Activated CD4-positive, alpha-beta T cell treated with anti-CD3 and anti-CD28 coated beads, Interleukin-2, amount 10 ng/mL, durations not matched to agents 24 days and 14 days (primary cell): ENCODE measurements around the gene CUX1. TPM values are rescaled to one million over a fixed set of nuclear protein-coding genes. Genes with fewer than 3 reads are reported as not detected.

Experiments
- DNase-seq: peaks from one replicate; pipeline ENCODE4 v3.0.0; 2022
- H3K27ac Mint-ChIP-seq: one replicate; pipeline ENCODE4 v1.8.0; 2022; ENCODE audit warnings: mild to moderate bottlenecking, mixed read lengths
- H3K27me3 Mint-ChIP-seq: one replicate; pipeline ENCODE4 v1.8.0; 2022; ENCODE audit warnings: mixed read lengths
- H3K36me3 Mint-ChIP-seq: one replicate; pipeline ENCODE4 v1.8.0; 2022; ENCODE audit warnings: low read depth, mild to moderate bottlenecking, mixed read lengths
- H3K4me1 Mint-ChIP-seq: one replicate; pipeline ENCODE4 v1.8.0; 2021; ENCODE audit warnings: mixed read lengths
- H3K4me3 Mint-ChIP-seq: one replicate; pipeline ENCODE4 v1.8.0; 2022; ENCODE audit warnings: mild to moderate bottlenecking, moderate library complexity, mixed read lengths
- H3K9me3 Mint-ChIP-seq: one replicate; pipeline ENCODE4 v1.8.0; 2021; ENCODE audit warnings: mixed read lengths
- intact Hi-C: fragments of 100-400 bp; cut with micrococcal nuclease; formaldehyde crosslinking; loops from one replicate; pipeline ENCODE4 v1.15.1; 2023
- total RNA-seq: library from RNA; stranded (reverse); gene quantifications from 2 replicates; pipeline ENCODE4 v1.2.3, GENCODE V29; 2022

Gene CUX1
- total RNA-seq, 1 donor from 2014 or later, result 31.5 TPM

DNA sequence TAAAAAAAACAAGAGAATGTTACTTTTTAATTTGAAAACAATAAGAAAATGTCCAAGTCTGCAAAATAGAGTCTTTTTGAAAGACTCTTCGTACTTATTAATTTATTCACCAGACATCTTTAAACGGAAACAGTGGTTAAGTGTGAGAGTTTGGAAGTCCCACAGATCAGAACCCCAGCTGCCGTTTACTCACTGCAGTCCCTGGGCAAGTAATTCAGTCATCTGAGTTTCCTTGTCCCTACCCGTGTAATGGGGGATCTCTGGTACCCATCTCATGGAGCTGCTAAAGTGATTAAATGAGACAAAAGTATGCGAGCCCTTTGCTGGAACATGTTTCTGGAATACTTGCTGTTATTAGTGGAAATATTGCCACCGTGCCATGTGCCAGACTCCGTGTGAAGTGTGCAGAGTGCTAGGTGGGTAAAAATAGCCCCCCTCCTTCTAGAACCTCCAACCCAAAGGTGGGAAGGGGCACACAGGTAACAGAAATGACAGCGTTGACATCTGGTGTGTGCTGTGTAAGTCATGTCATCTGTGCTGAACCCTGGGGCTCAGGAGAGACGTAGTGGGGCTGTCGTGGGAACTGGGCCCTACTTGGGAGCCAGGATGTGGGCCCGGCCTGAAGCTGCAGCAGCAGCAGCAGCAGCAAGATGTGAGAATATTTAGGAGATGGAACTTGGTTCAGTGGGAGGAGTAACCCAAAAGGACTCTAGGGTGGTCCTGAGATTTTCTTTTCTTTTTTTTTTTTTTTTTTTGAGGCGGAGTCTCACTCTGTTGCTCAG is 140.5 kb downstream of the CUX1 start:
- Mint-ChIP-seq H3K9me3 (no peaks in the 10 kb centered on the region), H3K27me3 (no peaks in the 10 kb centered on the region), H3K36me3 (no peaks in the 10 kb centered on the region), H3K4me1 (peaks cover 10% of the 10 kb centered on the region), H3K4me3 (no peak overlapping the region), H3K27ac (no peak overlapping the region)
- intact Hi-C loops, result no loop called here
- DNase-seq, result no peak

DNA sequence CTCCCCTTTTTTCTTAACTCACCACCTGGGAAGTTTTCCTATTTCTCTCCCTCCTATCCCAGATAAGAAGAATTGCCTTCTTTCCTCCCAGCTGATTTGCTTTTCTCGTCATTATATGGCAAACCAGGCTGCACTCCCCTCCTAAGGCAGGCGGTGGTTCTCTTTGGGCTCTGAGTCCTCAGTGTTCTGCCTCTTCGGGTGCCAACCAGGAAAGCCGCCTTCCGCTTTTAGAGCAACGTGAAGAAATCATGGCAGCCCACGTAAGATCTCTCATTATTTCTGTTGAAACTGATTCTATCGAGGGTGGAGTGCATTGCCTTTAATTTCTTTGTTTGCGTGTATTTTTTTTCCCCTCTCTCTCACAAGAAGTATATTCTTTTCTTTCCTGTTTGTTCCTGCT is 141.9 kb downstream of the CUX1 start:
- Mint-ChIP-seq H3K36me3 (no peaks in the 10 kb centered on the region), H3K27ac (no peak overlapping the region), H3K9me3 (no peaks in the 10 kb centered on the region), H3K4me1 (peaks cover 2% of the 10 kb centered on the region), H3K27me3 (no peaks in the 10 kb centered on the region), H3K4me3 (no peak overlapping the region)
- DNase-seq, result no peak
- intact Hi-C loops, result no loop called here

DNA sequence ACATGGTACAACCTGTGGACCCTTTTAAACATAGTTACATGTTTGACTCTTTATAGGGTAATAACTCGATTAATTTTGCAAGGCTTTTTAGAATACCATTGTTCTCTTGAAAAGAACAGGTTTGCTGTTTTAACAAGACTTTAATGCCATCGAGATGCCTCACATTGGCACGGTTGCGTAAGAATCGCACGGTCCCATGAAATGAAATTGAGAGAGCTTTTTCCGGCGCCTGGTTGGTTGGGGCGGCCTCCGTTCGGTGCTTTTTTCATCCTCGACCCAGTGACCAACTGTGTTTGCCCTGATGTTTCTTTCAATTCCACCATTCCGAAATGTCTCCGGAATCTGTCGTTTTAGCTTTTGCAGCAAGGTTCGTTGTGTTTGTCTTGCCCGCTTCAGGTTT is 142.4 kb downstream of the CUX1 start:
- H3K27me3 Mint-ChIP-seq, result no peaks in the 10 kb centered on the region
- no peaks in the 10 kb centered on the region for H3K9me3 Mint-ChIP-seq
- intact Hi-C loops, result no loop called here
- H3K36me3 Mint-ChIP-seq, result no peaks in the 10 kb centered on the region
- H3K4me1 Mint-ChIP-seq, result no peaks in the 10 kb centered on the region
- DNase-seq, result no peak
- no peak overlapping the region for H3K4me3 Mint-ChIP-seq
- no peak overlapping the region for H3K27ac Mint-ChIP-seq

DNA sequence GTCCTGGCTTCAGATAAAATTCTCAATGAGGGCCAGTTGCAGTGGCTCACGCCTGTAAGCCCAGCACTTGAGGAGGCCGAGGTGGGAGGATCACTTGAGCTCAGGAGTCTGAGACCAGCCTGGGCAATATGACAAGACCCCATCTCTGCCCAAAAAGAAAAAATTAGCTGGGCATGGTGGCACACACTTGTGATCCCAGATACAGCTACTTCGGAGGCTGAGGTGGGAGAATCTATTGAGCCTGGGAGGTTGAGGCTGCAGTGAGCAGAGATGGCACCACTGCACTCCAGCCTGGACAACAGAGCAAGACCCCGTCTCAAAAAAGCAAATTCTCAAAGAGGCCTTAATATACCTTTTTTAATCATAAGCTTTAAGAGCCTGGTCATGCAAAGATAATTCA is 142.9 kb downstream of the CUX1 start:
- Mint-ChIP-seq H3K27ac (no peak overlapping the region), H3K36me3 (no peaks in the 10 kb centered on the region), H3K4me3 (no peak overlapping the region), H3K4me1 (no peaks in the 10 kb centered on the region), H3K27me3 (no peaks in the 10 kb centered on the region), H3K9me3 (no peaks in the 10 kb centered on the region)
- no peak for DNase-seq
- intact Hi-C loops, result no loop called here

DNA sequence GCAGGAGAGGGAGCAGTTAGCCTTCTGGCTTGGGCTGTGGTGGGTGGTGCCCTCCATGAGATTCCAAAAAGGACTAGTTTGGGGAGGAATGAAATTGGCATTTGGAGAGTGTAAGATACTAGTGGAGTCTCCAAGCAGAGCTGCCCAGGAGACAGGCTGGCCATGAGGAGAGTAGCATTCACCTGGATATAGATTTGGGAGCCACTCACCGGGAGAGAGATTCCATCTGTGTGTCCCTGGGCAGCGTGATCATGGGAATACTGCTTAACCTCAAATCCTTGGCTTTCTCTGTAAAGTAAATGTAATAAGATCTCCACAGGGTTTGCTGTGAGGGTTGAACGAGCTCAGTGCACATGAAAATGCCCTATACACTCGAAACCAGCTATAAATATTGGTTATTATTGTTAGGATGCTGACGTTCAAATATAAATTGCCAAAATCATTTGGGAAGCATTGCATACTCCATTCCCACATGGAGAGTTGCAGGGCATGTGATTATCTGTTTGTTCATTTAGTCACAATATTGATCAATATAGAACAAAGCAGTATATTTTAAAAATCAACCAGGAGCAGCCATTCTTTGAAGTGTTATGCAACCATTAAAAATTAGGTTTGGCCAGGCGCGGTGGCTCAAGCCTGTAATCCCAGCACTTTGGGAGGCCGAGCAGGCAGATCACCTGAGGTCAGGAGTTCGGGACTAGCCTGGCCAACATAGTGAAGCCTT is 143.7 kb downstream of the CUX1 start:
- Mint-ChIP-seq H3K4me1 (no peaks in the 10 kb centered on the region), H3K36me3 (no peaks in the 10 kb centered on the region), H3K9me3 (no peaks in the 10 kb centered on the region), H3K27ac (no peak overlapping the region), H3K27me3 (no peaks in the 10 kb centered on the region), H3K4me3 (no peak overlapping the region)
- no peak for DNase-seq
- intact Hi-C loops, result no loop called here

DNA sequence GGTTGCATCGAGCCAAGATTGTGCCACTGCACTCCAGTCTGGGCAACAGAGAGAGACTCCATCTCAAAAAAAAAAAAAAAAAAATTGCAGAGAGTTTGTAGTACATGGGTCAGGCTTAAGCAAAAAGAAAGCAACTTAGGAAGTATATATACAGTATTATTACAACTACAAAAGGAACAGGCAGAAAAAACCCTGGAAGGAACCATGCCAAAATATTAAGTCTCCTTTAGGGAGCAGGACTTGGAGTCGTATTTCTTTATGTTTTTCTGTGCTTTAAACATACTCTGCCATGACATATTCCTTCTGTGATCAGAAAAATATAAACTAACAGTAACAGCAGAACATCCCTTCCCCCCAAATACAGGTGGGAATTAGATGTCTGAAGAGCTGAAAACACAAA is 144.4 kb downstream of the CUX1 start:
- no peak overlapping the region for H3K4me3 Mint-ChIP-seq
- H3K27ac Mint-ChIP-seq, result no peak overlapping the region
- H3K4me1 Mint-ChIP-seq, result no peaks in the 10 kb centered on the region
- DNase-seq, result no peak
- H3K27me3 Mint-ChIP-seq, result no peaks in the 10 kb centered on the region
- intact Hi-C loops, result no loop called here
- no peaks in the 10 kb centered on the region for H3K36me3 Mint-ChIP-seq
- H3K9me3 Mint-ChIP-seq, result no peaks in the 10 kb centered on the region

DNA sequence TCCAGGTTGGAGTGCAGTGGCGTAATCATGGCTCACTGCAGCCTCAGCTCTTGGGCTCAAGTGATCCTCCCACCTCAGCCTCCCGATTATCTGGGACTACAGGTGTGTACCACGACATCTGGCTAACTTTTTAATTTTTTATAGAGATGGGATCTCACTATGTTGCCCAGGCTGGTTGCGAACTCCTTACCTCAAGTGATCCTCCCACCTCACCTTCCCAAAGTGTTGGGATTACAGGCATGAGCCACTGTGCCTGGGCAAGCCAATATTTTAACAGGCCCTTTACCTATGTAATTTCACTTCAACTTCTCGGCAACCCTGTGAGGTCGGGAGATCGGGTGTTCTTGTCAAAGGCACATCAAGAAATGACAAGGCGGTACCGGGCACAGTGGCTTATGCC is 146.3 kb downstream of the CUX1 start:
- no peak overlapping the region for H3K27ac Mint-ChIP-seq
- no peaks in the 10 kb centered on the region for H3K9me3 Mint-ChIP-seq
- no peaks in the 10 kb centered on the region for H3K4me1 Mint-ChIP-seq
- H3K36me3 Mint-ChIP-seq, result no peaks in the 10 kb centered on the region
- intact Hi-C loops, result no loop called here
- no peak for DNase-seq
- no peak overlapping the region for H3K4me3 Mint-ChIP-seq
- H3K27me3 Mint-ChIP-seq, result no peaks in the 10 kb centered on the region

DNA sequence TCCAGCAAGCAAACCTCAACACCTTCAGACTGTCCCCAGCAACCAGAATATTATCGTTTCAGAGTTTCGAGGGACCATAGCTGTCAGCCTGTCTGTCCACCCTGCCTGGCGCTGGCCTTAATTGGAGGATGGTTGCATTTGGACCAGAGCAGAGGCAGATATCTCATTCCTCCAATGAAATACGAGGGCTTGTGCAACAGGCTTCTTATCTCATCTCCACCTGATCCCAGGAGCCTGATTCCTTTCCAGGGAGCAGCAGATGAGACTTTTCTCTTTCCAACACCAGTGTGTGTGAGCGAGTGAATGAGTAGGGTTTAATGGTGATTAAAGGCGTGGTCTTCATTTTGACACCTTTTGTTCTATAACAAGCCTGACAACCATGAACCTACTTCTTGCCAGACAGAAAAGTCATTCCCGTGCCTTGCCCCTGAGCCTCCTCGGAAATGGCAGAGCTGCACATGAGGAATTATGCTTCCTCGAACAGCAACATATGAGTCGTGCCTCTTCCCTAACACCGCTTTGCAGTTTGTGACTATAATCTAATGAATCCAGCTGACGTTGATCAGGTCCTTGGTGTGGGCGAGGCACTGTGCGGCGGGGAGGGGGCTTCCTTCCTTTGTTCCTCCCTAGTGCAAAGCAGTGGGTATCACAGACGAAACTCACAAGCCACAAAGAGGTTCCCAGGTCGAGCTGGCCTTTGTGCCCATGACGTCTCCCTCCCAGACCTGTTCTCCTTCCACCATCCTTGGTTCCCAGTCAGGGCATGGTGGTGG is 147.4 kb downstream of the CUX1 start:
- H3K27me3 Mint-ChIP-seq, result no peaks in the 10 kb centered on the region
- H3K9me3 Mint-ChIP-seq, result no peaks in the 10 kb centered on the region

DNA sequence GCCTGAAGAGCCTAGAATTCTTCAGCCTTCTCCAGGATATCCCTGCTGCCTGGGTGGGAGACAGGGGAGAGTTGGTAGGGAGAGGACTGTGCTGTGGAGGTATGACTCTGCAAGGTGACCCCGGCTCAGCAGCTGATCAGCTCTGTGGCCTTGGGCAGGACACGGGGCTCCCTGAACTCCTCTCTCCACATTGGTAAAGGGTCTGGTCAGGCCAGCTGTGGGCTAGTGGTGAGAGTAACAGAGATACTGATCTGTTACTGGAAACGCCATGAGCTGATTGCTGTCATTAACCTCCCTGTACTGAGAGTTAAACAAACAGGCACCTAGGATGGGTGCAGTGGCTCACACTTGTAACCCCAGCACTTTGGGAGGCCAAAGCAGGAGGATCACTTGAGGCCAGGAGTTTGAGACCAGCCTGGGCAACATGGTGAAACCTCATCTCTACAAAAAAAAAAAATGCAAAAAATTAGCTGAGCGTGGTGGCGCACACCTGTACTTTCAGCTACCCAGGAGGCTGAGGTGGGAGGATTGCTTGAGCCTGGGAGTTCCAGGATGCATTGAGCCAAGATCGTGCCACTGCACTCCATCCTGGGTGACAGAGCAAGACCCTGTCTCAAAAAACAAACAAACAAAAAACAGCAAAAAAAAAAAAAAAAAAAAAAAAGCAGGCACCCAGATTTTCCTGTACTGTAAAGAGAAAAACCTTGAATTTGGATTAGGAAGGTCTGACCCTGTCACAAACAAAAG is 151.5 kb downstream of the CUX1 start:
- H3K9me3 Mint-ChIP-seq, result no peaks in the 10 kb centered on the region
- H3K4me1 Mint-ChIP-seq, result no peaks in the 10 kb centered on the region
- H3K4me3 Mint-ChIP-seq, result no peak overlapping the region
- DNase-seq, result no peak
- intact Hi-C loops, result no loop called here
- H3K27me3 Mint-ChIP-seq, result no peaks in the 10 kb centered on the region
- no peaks in the 10 kb centered on the region for H3K36me3 Mint-ChIP-seq
- H3K27ac Mint-ChIP-seq, result no peak overlapping the region

More for the DNA sequence above, 147.4 kb downstream of the CUX1 start:
- Mint-ChIP-seq H3K4me1 (no peaks in the 10 kb centered on the region), H3K27ac (no peak overlapping the region), H3K4me3 (no peak overlapping the region), H3K36me3 (no peaks in the 10 kb centered on the region)
- intact Hi-C loops, result no loop called here
- no peak for DNase-seq

DNA sequence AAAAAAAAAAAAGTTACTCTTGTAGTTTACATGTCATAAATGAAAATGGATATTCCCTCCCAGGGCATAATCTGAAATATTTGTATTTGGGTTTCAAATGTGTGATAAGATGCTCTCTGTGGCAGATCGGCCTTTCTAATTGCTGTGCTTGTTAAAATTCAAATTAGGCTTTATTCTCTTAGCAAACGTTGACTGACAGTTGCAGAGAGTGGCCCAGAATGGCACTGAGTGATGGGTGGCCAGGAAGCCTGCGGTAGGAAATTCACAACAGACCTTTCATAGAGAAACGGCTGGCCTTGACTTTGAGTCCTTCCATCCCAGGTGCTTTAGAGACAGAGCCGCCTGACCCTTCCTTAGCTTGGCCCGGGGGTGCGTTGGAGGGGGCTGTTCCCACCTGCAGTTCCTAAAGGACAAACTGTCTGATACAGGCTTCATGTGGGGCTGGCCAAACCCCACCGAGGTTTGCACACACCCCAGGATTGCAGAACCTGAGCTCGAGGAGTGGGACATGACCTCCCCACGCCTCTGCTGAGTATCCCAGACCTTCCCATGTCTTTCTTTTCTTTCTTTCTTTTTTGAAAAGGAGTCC is 152.7 kb downstream of the CUX1 start:
- intact Hi-C loops, result no loop called here
- Mint-ChIP-seq H3K27me3 (no peaks in the 10 kb centered on the region), H3K27ac (no peak overlapping the region), H3K4me1 (no peaks in the 10 kb centered on the region), H3K9me3 (no peaks in the 10 kb centered on the region), H3K4me3 (no peak overlapping the region), H3K36me3 (no peaks in the 10 kb centered on the region)
- no peak for DNase-seq

DNA sequence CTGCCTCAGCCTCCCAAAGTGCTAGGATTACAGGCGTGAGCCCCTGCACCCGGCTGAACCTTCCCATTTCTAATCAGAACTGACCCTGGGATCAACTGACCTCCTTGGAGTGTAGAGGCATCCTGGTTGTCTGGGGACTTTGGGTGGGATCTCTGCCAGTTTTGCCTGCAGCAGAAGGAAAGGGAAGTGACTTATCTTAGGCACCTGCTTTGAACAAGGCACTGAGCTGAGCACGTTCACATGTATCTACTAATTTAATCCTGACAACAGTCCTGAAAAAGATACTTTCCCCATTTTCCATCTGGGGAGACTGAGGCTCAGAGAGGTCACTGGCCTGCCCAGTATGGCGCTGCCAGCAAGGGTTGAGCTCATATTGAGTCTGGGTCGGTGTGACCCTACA is 153.4 kb downstream of the CUX1 start:
- H3K36me3 Mint-ChIP-seq, result no peaks in the 10 kb centered on the region
- intact Hi-C loops, result no loop called here
- H3K4me3 Mint-ChIP-seq, result no peak overlapping the region
- no peaks in the 10 kb centered on the region for H3K27me3 Mint-ChIP-seq
- DNase-seq, result no peak
- H3K4me1 Mint-ChIP-seq, result no peaks in the 10 kb centered on the region
- H3K9me3 Mint-ChIP-seq, result no peaks in the 10 kb centered on the region
- no peak overlapping the region for H3K27ac Mint-ChIP-seq

DNA sequence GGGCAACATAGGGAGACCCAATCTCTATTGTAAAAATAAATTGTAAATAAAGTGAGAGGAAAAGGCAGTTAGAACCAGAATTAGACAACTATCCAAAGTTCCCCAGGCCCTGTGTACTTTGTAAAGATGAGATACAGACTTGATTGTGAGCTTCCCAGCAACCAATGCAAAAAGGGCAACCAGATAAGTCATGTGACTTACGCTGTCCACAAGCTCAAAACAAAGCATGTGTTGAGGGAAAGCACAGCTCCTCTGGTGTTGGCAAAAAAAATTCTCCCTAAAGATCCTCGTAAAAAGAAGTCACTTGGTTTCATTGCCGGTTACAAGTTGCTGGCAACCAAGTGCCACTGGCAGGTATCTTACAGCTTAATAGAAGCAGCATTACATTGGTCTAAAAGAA is 154.0 kb downstream of the CUX1 start:
- H3K27ac Mint-ChIP-seq, result no peak overlapping the region
- H3K36me3 Mint-ChIP-seq, result no peaks in the 10 kb centered on the region
- no peak for DNase-seq
- no peaks in the 10 kb centered on the region for H3K9me3 Mint-ChIP-seq
- no peaks in the 10 kb centered on the region for H3K4me1 Mint-ChIP-seq
- intact Hi-C loops, result no loop called here
- no peaks in the 10 kb centered on the region for H3K27me3 Mint-ChIP-seq
- no peak overlapping the region for H3K4me3 Mint-ChIP-seq

DNA sequence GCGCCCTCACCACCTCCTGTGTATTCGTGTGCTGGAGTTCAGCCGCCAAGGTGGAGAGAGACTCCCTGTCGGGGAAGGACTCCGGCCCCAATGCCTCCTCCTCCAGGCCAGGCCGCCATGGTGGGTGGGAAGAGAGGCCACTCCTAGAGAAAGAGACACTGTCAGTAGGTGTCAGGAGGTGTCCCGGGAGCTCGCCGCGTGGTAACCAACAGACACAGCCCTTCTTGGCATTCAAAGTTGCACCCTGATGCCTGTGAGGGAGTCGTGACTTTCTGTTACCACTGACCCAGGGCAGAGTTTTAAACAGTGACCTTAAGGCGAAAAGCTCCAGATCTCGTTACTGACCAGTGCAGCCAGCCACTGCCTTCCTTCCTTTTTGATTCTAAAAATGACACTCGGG is 155.2 kb downstream of the CUX1 start:
- intact Hi-C loops, result no loop called here

More for the DNA sequence above, 155.2 kb downstream of the CUX1 start:
- H3K4me3 Mint-ChIP-seq, result no peak overlapping the region
- H3K27ac Mint-ChIP-seq, result no peak overlapping the region
- H3K27me3 Mint-ChIP-seq, result no peaks in the 10 kb centered on the region
- DNase-seq, result no peak
- no peaks in the 10 kb centered on the region for H3K9me3 Mint-ChIP-seq
- no peaks in the 10 kb centered on the region for H3K36me3 Mint-ChIP-seq
- H3K4me1 Mint-ChIP-seq, result no peaks in the 10 kb centered on the region
